ENCODE results near the gene CFAP69. TPM values are rescaled to one million over a fixed set of nuclear protein-coding genes. Genes with fewer than 3 reads are reported as not detected.
A peak's percentile ranks its signal among the peaks of the same experiment; 100 is the strongest.
"Not testable (repeated sequence)": the region's sequence is repeated elsewhere in the genome, so short reads cannot be mapped to it uniquely, and the experiment has no call there.

Gene CFAP69
- total RNA-seq, 2 experiments from 2014 or later: not detected

DNA sequence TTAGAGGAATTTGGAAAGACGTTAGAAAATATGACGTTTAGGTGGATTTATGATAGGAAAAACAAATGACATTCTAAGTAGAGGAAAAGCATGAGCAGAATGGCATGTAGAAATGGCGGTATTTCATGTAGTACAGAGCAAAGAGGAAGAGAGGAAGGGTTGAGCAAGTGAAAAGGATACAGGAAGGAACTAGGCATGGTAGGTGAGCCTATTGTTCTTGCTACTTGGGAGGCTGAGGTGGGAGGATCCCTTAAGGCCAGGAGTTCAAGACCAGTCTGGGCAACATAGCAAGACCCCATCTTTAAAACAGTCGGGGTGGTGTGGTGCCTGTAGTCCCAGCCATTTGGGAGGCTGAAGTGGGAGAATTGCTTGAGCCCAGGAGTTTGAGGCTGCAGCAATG lies 102.8 kb downstream of the CFAP69 start:
- Histone ChIP-seq H3K36me3 (ENCODE audit: insufficient read depth, low read length) (peaks cover 2% of the 10 kb centered on the region), H3K27ac (ENCODE audit: low read depth in 1 of 2, low read length in 2 of 2) (no peak overlapping the region), H3K4me3 (ENCODE audit: low read length) (peak overlapping the region; percentile 66), H3K27me3 (ENCODE audit: control insufficient read depth in 1 of 2, insufficient read depth in 2 of 2, low read length in 2 of 2) (no peaks in the 10 kb centered on the region), H3K9me3 (ENCODE audit: control insufficient read depth in 1 of 2, insufficient read depth in 1 of 2, low read length in 2 of 2) (no peaks in the 10 kb centered on the region), H3K4me1 (ENCODE audit: insufficient read depth, low read length) (peaks cover 14% of the 10 kb centered on the region)
- TF ChIP-seq, protein P1, sequence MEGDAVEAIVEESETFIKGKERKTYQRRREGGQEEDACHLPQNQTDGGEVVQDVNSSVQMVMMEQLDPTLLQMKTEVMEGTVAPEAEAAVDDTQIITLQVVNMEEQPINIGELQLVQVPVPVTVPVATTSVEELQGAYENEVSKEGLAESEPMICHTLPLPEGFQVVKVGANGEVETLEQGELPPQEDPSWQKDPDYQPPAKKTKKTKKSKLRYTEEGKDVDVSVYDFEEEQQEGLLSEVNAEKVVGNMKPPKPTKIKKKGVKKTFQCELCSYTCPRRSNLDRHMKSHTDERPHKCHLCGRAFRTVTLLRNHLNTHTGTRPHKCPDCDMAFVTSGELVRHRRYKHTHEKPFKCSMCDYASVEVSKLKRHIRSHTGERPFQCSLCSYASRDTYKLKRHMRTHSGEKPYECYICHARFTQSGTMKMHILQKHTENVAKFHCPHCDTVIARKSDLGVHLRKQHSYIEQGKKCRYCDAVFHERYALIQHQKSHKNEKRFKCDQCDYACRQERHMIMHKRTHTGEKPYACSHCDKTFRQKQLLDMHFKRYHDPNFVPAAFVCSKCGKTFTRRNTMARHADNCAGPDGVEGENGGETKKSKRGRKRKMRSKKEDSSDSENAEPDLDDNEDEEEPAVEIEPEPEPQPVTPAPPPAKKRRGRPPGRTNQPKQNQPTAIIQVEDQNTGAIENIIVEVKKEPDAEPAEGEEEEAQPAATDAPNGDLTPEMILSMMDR (IDR thresholded peaks at IDR 0.05): no peak
- Mint-ChIP-seq H3K27me3 (no peaks in the 10 kb centered on the region), H3K36me3 (ENCODE audit: low read depth) (peaks cover 41% of the 10 kb centered on the region), H3K9me3 (no peaks in the 10 kb centered on the region), H3K4me3 (peak overlapping the region; percentile 98), H3K4me1 (ENCODE audit: low read depth) (peaks cover 71% of the 10 kb centered on the region), H3K27ac (peak overlapping the region; percentile 99)
- no peak for ATAC-seq (ENCODE audit: poor library complexity)
- POLR2A ChIA-PET: interaction anchor here (0.7 kb wide), 1 partner anchor 22 kb away, joined by 4 read pairs; no protein-coding TSS in a partner anchor
- intact Hi-C loops (cut with DNase I, micrococcal nuclease): loop anchor here (1.0 to 5.0 kb wide), 2 partner anchors 55 to 100 kb away; partner anchors contain the start of gene CFAP69 (in 2 of the 2)
- CTCF ChIA-PET: no interaction called here
- no peak for DNase-seq

GRCh38 chr7:90349305-90349704 lies 104.3 kb downstream of the CFAP69 start:
- H3K27ac ChIP-seq (ENCODE audit: low read depth in 1 of 2, low read length in 2 of 2): no peak overlapping the region
- peaks cover 12% of the 10 kb centered on the region for H3K36me3 ChIP-seq (ENCODE audit: insufficient read depth, low read length)
- ATAC-seq (ENCODE audit: poor library complexity) (no peak), DNase-seq (no peak)
- Mint-ChIP-seq H3K4me3 (peak overlapping the region; percentile 64), H3K9me3 (no peaks in the 10 kb centered on the region), H3K36me3 (ENCODE audit: low read depth) (peaks cover 57% of the 10 kb centered on the region), H3K4me1 (ENCODE audit: low read depth) (peaks cover 78% of the 10 kb centered on the region), H3K27ac (peak overlapping the region; percentile 99), H3K27me3 (no peaks in the 10 kb centered on the region)
- CTCF ChIA-PET: no interaction called here
- no peaks in the 10 kb centered on the region for H3K9me3 ChIP-seq (ENCODE audit: control insufficient read depth in 1 of 2, insufficient read depth in 1 of 2, low read length in 2 of 2)
- H3K4me3 ChIP-seq (ENCODE audit: low read length): no peak overlapping the region
- POLR2A ChIA-PET: no interaction called here
- intact Hi-C loops (cut with DNase I, micrococcal nuclease): loop anchor here (5.0 kb wide), 1 partner anchor 102 kb away; the partner anchor contains the start of gene CFAP69 (in 2 of the 2)
- TF ChIP-seq, protein P1 (IDR thresholded peaks at IDR 0.05): no peak
- peaks cover 14% of the 10 kb centered on the region for H3K4me1 ChIP-seq (ENCODE audit: insufficient read depth, low read length)
- no peaks in the 10 kb centered on the region for H3K27me3 ChIP-seq (ENCODE audit: control insufficient read depth in 1 of 2, insufficient read depth in 2 of 2, low read length in 2 of 2)

- H3K27ac ChIP-seq (ENCODE audit: low read depth in 1 of 2, low read length in 2 of 2); ATAC-seq (ENCODE audit: poor library complexity); H3K27me3 ChIP-seq (ENCODE audit: control insufficient read depth in 1 of 2, insufficient read depth in 2 of 2, low read length in 2 of 2); DNase-seq; POLR2A ChIA-PET; H3K4me3 ChIP-seq (ENCODE audit: low read length); intact Hi-C loops (cut with DNase I, micrococcal nuclease); H3K9me3 Mint-ChIP-seq; H3K27me3 Mint-ChIP-seq; H3K9me3 ChIP-seq (ENCODE audit: control insufficient read depth in 1 of 2, insufficient read depth in 1 of 2, low read length in 2 of 2); CTCF ChIA-PET: not testable (repeated sequence)
- Mint-ChIP-seq H3K36me3 (ENCODE audit: low read depth) (peaks cover 64% of the 10 kb centered on the region), H3K27ac (peak overlapping the region; percentile 21), H3K4me3 (peak overlapping the region; percentile 20), H3K4me1 (ENCODE audit: low read depth) (peaks cover 76% of the 10 kb centered on the region)
- H3K4me1 ChIP-seq (ENCODE audit: insufficient read depth, low read length): peaks cover 14% of the 10 kb centered on the region
- peaks cover 16% of the 10 kb centered on the region for H3K36me3 ChIP-seq (ENCODE audit: insufficient read depth, low read length)
These were observed 105.1 kb downstream of the CFAP69 start for GRCh38 chr7:90350032-90350431.

DNA sequence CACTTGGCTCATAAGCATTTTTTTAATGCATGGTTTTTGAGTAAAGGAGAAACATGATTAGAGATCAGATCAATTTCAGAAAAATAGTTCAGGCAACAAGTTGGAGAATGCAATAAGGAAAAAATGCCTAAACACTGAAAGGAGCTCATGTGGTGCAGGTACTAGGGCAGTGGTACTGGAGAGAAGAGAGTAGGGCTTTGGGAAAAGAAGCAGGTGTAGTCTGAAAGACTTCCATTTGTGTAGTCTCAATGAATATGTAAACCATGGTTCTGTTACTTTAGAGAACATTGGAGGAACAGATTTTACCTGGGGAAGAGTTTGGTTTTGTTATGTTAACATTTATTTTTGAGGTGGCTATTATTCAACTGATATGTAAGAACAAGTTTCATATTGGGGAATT lies 107.0 kb downstream of the CFAP69 start:
- Mint-ChIP-seq H3K4me1 (ENCODE audit: low read depth) (peaks cover 64% of the 10 kb centered on the region), H3K4me3 (peak overlapping the region; percentile 7), H3K27ac (peak overlapping the region; percentile 55), H3K36me3 (ENCODE audit: low read depth) (peaks cover 73% of the 10 kb centered on the region), H3K9me3 (peaks cover 6% of the 10 kb centered on the region), H3K27me3 (no peaks in the 10 kb centered on the region)
- no peak overlapping the region for H3K4me3 ChIP-seq (ENCODE audit: low read length)
- DNase-seq (no peak), ATAC-seq (ENCODE audit: poor library complexity) (no peak)
- ChIA-PET POLR2A (no interaction called here), CTCF (no interaction called here)
- H3K36me3 ChIP-seq (ENCODE audit: insufficient read depth, low read length): peaks cover 36% of the 10 kb centered on the region
- no peaks in the 10 kb centered on the region for H3K9me3 ChIP-seq (ENCODE audit: control insufficient read depth in 1 of 2, insufficient read depth in 1 of 2, low read length in 2 of 2)
- peaks cover 6% of the 10 kb centered on the region for H3K4me1 ChIP-seq (ENCODE audit: insufficient read depth, low read length)
- intact Hi-C loops (cut with DNase I, micrococcal nuclease): no loop called here
- no peak overlapping the region for H3K27ac ChIP-seq (ENCODE audit: low read depth in 1 of 2, low read length in 2 of 2)
- no peaks in the 10 kb centered on the region for H3K27me3 ChIP-seq (ENCODE audit: control insufficient read depth in 1 of 2, insufficient read depth in 2 of 2, low read length in 2 of 2)
- TF ChIP-seq, protein P1 (IDR thresholded peaks at IDR 0.05): no peak

All from CD4-positive, alpha-beta T cell (primary cell).